ENCODE measurements around the gene RNF166. TPM values are rescaled to one million over a fixed set of nuclear protein-coding genes. Genes with fewer than 3 reads are reported as not detected.

Gene RNF166
- total and polyA plus RNA-seq, 2 of the 13 experiments (the other 11 are each of a cell fraction or from before 2014, with no cell fraction given), result 21.4 to 23.0 TPM

GRCh38 chr16:88681084-88681680, 25.0 kb downstream of the RNF166 start (continued):
- TF ChIP-seq ZMYM4 (CRISPR knock-in tag; IDR thresholded peaks at IDR 0.05), result no peak
- TF ChIP-seq ZNF614 (CRISPR knock-in tag; IDR thresholded peaks at IDR 0.05; ENCODE audit: borderline replicate concordance), result peak; percentile 40; the same call in 1 of the 2 replicates
- no peak for TF ChIP-seq ZNF720 (CRISPR knock-in tag; IDR thresholded peaks at IDR 0.05)
- TF ChIP-seq PPARG (CRISPR knock-in tag; conservative IDR thresholded peaks at IDR 0.05), result no peak
- TF ChIP-seq SAFB2 (CRISPR knock-in tag; IDR thresholded peaks at IDR 0.05; ENCODE audit: borderline replicate concordance, low read depth), result no peak
- TF ChIP-seq TCF12 (IDR thresholded peaks at IDR 0.05), result no peak
- no peak for TF ChIP-seq TCF12 (CRISPR knock-in tag; IDR thresholded peaks at IDR 0.05)
- no peak for TF ChIP-seq LCORL (IDR thresholded peaks at IDR 0.05)
- no peak; the same call in 1 of the 2 replicates for TF ChIP-seq LCORL (CRISPR knock-in tag; IDR thresholded peaks at IDR 0.05)
- peak; percentile 60; the same call in 1 of the 2 replicates for TF ChIP-seq GABPB1 (CRISPR knock-in tag; IDR thresholded peaks at IDR 0.05)
- peak; percentile 44 for TF ChIP-seq YY1 (IDR thresholded peaks at IDR 0.05; ENCODE audit: insufficient read depth, insufficient replicate concordance, low read depth, low read length)
- TF ChIP-seq NCOA5 (CRISPR knock-in tag; IDR thresholded peaks at IDR 0.05), result no peak
- TF ChIP-seq KMT2A (CRISPR knock-in tag; IDR thresholded peaks at IDR 0.05), result 0 out of 2 replicates have a peak, but pooled peaks have one; percentile 50
- no peak; the same call in 1 of the 2 replicates for TF ChIP-seq ZFX (CRISPR knock-in tag; IDR thresholded peaks at IDR 0.05; ENCODE audit: low read depth)
- TF ChIP-seq, protein P1, sequence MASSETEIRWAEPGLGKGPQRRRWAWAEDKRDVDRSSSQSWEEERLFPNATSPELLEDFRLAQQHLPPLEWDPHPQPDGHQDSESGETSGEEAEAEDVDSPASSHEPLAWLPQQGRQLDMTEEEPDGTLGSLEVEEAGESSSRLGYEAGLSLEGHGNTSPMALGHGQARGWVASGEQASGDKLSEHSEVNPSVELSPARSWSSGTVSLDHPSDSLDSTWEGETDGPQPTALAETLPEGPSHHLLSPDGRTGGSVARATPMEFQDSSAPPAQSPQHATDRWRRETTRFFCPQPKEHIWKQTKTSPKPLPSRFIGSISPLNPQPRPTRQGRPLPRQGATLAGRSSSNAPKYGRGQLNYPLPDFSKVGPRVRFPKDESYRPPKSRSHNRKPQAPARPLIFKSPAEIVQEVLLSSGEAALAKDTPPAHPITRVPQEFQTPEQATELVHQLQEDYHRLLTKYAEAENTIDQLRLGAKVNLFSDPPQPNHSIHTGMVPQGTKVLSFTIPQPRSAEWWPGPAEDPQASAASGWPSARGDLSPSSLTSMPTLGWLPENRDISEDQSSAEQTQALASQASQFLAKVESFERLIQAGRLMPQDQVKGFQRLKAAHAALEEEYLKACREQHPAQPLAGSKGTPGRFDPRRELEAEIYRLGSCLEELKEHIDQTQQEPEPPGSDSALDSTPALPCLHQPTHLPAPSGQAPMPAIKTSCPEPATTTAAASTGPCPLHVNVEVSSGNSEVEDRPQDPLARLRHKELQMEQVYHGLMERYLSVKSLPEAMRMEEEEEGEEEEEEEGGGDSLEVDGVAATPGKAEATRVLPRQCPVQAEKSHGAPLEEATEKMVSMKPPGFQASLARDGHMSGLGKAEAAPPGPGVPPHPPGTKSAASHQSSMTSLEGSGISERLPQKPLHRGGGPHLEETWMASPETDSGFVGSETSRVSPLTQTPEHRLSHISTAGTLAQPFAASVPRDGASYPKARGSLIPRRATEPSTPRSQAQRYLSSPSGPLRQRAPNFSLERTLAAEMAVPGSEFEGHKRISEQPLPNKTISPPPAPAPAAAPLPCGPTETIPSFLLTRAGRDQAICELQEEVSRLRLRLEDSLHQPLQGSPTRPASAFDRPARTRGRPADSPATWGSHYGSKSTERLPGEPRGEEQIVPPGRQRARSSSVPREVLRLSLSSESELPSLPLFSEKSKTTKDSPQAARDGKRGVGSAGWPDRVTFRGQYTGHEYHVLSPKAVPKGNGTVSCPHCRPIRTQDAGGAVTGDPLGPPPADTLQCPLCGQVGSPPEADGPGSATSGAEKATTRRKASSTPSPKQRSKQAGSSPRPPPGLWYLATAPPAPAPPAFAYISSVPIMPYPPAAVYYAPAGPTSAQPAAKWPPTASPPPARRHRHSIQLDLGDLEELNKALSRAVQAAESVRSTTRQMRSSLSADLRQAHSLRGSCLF (CRISPR knock-in tag; IDR thresholded peaks at IDR 0.05; ENCODE audit: borderline replicate concordance), result no peak
- no peak for TF ChIP-seq ZNF431 (CRISPR knock-in tag; IDR thresholded peaks at IDR 0.05; ENCODE audit: borderline replicate concordance, low read depth)
- TF ChIP-seq NR1H2 (CRISPR knock-in tag; IDR thresholded peaks at IDR 0.05; ENCODE audit: borderline replicate concordance, low read depth), result no peak
- TF ChIP-seq ZBTB26 (CRISPR knock-in tag; IDR thresholded peaks at IDR 0.05; ENCODE audit: borderline replicate concordance), result no peak
- no peak for TF ChIP-seq ZNF12 (CRISPR knock-in tag; IDR thresholded peaks at IDR 0.05)
- TF ChIP-seq ZZZ3 (CRISPR knock-in tag; IDR thresholded peaks at IDR 0.05; ENCODE audit: borderline replicate concordance), result no peak
